ENCODE data around the gene CD1C. TPM values are rescaled to one million over a fixed set of nuclear protein-coding genes. Genes with fewer than 3 reads are reported as not detected.

CD1C gene
- total and polyA plus RNA-seq, 9 of the 15 experiments (the other 6 are each of a cell fraction or from before 2014, with no cell fraction given), result not detected

- WGBS (ENCODE audit: insufficient coverage, low coverage, missing lambda C conversion rate), result 0% methylated on average over 1 of the region's 1 CpG
- no TSS peak for BruUV-seq (replicated peaks)
- POLR2A ChIA-PET, result no interaction called here
- TF ChIP-seq BCL6 (CRISPR knock-in tag; IDR thresholded peaks at IDR 0.05) (no peak), ZNF165 (CRISPR knock-in tag; IDR thresholded peaks at IDR 0.05; ENCODE audit: borderline replicate concordance) (no peak), BRF2 (IDR thresholded peaks at IDR 0.05; ENCODE audit: borderline replicate concordance, insufficient read depth, insufficient read length) (no peak), KDM1A (IDR thresholded peaks at IDR 0.05) (no peak), THRAP3 (IDR thresholded peaks at IDR 0.05; ENCODE audit: borderline replicate concordance) (no peak), CBX3 (IDR thresholded peaks at IDR 0.05; ENCODE audit: borderline replicate concordance in 1 of 2, low read length in 2 of 2) (no peak), BHLHE40 (IDR thresholded peaks at IDR 0.05; ENCODE audit: low read length) (no peak), EZH2 (IDR thresholded peaks at IDR 0.05; ENCODE audit: borderline replicate concordance, low read depth, low read length) (no peak), FOXK2 (conservative IDR thresholded peaks at IDR 0.05 in 1 of 2, IDR thresholded peaks at IDR 0.05 in 1 of 2; ENCODE audit: low read depth in 2 of 2) (no peak), ZSCAN32 (CRISPR knock-in tag; IDR thresholded peaks at IDR 0.05) (no peak), THAP12 (CRISPR knock-in tag; IDR thresholded peaks at IDR 0.05) (no peak), TEAD2 (tag; IDR thresholded peaks at IDR 0.05) (no peak), PHTF2 (CRISPR knock-in tag; IDR thresholded peaks at IDR 0.05) (no peak), XRCC3 (IDR thresholded peaks at IDR 0.05) (no peak)
- TF ChIP-seq, protein P1, sequence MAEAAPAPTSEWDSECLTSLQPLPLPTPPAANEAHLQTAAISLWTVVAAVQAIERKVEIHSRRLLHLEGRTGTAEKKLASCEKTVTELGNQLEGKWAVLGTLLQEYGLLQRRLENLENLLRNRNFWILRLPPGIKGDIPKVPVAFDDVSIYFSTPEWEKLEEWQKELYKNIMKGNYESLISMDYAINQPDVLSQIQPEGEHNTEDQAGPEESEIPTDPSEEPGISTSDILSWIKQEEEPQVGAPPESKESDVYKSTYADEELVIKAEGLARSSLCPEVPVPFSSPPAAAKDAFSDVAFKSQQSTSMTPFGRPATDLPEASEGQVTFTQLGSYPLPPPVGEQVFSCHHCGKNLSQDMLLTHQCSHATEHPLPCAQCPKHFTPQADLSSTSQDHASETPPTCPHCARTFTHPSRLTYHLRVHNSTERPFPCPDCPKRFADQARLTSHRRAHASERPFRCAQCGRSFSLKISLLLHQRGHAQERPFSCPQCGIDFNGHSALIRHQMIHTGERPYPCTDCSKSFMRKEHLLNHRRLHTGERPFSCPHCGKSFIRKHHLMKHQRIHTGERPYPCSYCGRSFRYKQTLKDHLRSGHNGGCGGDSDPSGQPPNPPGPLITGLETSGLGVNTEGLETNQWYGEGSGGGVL (CRISPR knock-in tag; IDR thresholded peaks at IDR 0.05), result no peak
- TF ChIP-seq, protein P2, sequence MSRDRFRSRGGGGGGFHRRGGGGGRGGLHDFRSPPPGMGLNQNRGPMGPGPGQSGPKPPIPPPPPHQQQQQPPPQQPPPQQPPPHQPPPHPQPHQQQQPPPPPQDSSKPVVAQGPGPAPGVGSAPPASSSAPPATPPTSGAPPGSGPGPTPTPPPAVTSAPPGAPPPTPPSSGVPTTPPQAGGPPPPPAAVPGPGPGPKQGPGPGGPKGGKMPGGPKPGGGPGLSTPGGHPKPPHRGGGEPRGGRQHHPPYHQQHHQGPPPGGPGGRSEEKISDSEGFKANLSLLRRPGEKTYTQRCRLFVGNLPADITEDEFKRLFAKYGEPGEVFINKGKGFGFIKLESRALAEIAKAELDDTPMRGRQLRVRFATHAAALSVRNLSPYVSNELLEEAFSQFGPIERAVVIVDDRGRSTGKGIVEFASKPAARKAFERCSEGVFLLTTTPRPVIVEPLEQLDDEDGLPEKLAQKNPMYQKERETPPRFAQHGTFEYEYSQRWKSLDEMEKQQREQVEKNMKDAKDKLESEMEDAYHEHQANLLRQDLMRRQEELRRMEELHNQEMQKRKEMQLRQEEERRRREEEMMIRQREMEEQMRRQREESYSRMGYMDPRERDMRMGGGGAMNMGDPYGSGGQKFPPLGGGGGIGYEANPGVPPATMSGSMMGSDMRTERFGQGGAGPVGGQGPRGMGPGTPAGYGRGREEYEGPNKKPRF (IDR thresholded peaks at IDR 0.05; ENCODE audit: low read depth, low read length), result no peak
These were observed 20.9 kb downstream of the CD1C start for GRCh38 chr1:158310623-158311022.

More at GRCh38 chr1:158310623-158311022, 20.9 kb downstream of the CD1C start:
- CTCF ChIA-PET (ENCODE audit: low intra/inter-chr PET ratio), result no interaction called here
- no peak overlapping the region for H3K9ac ChIP-seq (ENCODE audit: insufficient read depth in 1 of 2, low read depth in 2 of 2, low read length in 2 of 2)
- no peaks in the 10 kb centered on the region for H3K4me1 ChIP-seq (replicated peaks in 1 of 2; ENCODE audit: control insufficient read depth in 2 of 2, insufficient read depth in 2 of 2, low read length in 2 of 2)
- ATAC-seq (no peak), FAIRE-seq (no peak), DNase-seq (ENCODE audit: extremely low read depth in 1 of 4, low spot score in 3 of 4) (no peak)
- H2AFZ ChIP-seq (ENCODE audit: low read depth, low read length), result no peak overlapping the region
- H3K4me2 ChIP-seq (ENCODE audit: insufficient read depth, low read length), result no peak overlapping the region
- no peaks in the 10 kb centered on the region for H3K9me1 ChIP-seq (ENCODE audit: control insufficient read depth, insufficient read depth, low read length)
- in situ Hi-C loops (cut with MboI) (no loop called here), intact Hi-C loops (cut with micrococcal nuclease) (no loop called here)
- H3K79me2 ChIP-seq (ENCODE audit: control insufficient read depth, insufficient read depth, low read length), result no peaks in the 10 kb centered on the region
- H3K4me3 ChIP-seq, result no peak overlapping the region
- no peaks in the 10 kb centered on the region for H3K27me3 ChIP-seq (ENCODE audit: control insufficient read depth in 2 of 2, insufficient read depth in 2 of 2, low read length in 2 of 2)
- H3K27ac ChIP-seq (ENCODE audit: extremely low read depth, low read depth, low read length), result no peak overlapping the region
- H3K9me3 ChIP-seq (replicated peaks; ENCODE audit: control insufficient read depth, insufficient read depth, low read depth, low read length), result no peaks in the 10 kb centered on the region
- H4K20me1 ChIP-seq (replicated peaks; ENCODE audit: control insufficient read depth, insufficient read depth, low read length), result no peaks in the 10 kb centered on the region
- H3K36me3 ChIP-seq (ENCODE audit: control insufficient read depth, insufficient read depth, low read length), result no peaks in the 10 kb centered on the region
